Stimulated activated CD4-positive, alpha-beta T cell treated with anti-CD3 and anti-CD28 coated beads, Interleukin-4, amount 100 ng/mL, for 4 hours (primary cell): ENCODE results near the gene BRDT.

Experiments
- DNase-seq, 2 experiments: peaks; one replicate each; pipeline ENCODE4 v3.0.0-alpha.2; 2020

BRDT gene

GRCh38 chr1:91949356-91949699, at the start of gene BRDT:
Gene BRDT (plus strand): TSS chr1:91949401. CDS start chr1:91962755, 13,354 bp downstream.
- no peak for DNase-seq

- DNase-seq, result no peak
Measured at GRCh38 chr1:91900562-91900961, 48.6 kb upstream of the BRDT start.

GRCh38 chr1:91901231-91901630, 48.0 kb upstream of the BRDT start:
- DNase-seq, result no peak

- no peak for DNase-seq
Measured at GRCh38 chr1:91912266-91912665, 36.9 kb upstream of the BRDT start.

DNA sequence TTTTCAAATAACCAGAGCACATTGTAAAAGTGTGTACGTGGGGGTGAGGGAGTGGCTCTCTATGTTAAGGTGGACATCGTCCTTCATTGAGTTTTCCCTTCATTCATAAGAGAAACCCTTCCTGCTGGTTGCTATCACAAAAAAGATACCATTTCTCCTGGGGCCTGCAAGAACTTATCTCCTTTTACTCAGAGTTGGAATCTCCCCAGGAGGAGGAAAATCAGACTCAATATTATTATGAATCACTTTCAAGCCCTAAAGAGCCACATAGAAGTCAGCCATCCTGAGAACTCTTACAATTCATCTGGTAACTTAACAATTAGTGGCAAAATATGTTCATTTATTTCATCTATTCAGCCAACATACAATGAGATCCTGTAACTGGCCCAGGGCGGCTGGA, 36.2 kb upstream of the BRDT start:
- DNase-seq, result no peak

- DNase-seq, result no peak
Measured at GRCh38 chr1:91916046-91916445, 33.2 kb upstream of the BRDT start.

- DNase-seq, result no peak
Measured at GRCh38 chr1:91916811-91917460, 32.3 kb upstream of the BRDT start.

GRCh38 chr1:91919962-91920361, 29.2 kb upstream of the BRDT start:
- DNase-seq, result no peak

DNA sequence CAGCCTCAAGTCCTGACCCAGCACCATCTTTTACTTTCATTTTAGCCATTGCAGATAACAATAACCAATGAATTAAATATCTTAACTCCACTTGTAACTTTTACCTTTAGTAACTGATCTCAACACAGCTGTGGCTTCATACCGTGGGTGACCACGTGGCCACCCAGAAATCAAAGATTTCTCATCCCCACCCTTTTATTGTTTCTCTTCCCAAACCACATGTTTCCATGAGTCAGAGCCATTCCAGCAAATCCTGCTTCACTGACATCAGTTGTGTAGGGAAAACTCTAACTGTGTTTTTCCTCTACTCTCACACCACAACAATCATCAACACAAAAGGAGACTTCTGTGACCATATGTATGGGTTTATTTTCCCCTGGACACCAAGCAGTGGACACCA, 25.1 kb upstream of the BRDT start:
- DNase-seq, result no peak

- DNase-seq, result no peak
Measured at GRCh38 chr1:91925644-91926435, 23.4 kb upstream of the BRDT start.

DNA sequence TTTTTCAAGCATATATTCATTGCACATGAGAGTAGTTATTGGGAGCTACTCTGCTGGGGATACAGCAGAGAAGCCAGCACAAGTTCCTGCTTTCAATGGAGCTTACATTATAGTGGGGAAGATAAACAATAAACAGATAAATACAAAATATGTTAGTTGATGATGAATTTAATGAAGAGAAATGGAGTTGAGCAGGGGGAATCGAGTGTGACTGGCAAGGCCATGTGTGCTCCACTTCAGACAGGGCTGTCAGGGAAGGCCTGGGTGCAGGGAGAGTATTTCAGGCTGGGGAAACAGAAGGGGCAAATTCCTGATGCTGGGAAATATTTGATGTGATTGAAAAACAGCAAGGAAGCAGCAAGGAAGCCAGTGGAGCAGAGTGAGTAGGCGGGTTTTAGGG, 21.2 kb upstream of the BRDT start:
- DNase-seq, result no peak

GRCh38 chr1:91929250-91929649, 20.0 kb upstream of the BRDT start:
- no peak for DNase-seq

DNA sequence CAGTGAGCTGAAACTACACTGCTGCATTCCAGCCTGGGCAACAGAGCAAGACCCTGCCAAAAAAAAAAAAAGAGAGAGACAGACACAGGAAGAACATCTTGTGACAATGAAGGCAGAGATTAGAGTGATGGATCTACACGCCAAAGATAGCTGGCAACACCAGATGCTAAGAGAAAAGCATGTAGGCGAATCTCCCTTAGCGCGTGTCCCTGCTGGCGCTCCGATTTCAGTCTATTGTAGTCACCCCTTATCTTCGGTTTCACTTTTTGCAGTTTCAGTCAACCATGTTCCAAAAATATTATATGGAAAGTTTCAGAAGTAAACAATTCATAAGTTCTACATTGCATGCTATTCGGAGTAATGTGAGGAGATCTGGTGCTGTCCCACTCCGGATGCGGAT, 11.6 kb upstream of the BRDT start:
- DNase-seq, result no peak

- no peak for DNase-seq
Measured at GRCh38 chr1:91940496-91940895, 8.7 kb upstream of the BRDT start.

DNA sequence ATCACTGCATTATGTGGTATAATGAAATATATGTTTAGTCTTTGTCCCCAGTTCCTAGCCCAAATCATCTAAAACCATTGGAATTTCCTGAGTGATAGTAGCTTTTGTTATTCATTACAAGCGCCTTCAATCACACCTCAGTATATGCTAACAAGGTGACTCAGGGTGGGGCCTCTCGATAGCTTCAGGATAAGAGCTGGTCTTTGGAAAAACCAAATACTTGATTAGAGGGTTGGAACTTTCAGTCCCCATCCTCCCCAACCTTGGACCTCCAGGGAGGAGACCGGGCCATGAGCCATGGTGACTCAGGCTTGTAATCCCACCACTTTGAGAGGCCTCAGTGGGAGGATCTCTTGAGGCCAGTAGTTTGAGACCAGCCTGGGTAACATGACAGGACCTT, 5.1 kb upstream of the BRDT start:
- no peak for DNase-seq

- DNase-seq, result no peak
Measured at GRCh38 chr1:91948097-91948496, 1.1 kb upstream of the BRDT start.

DNA sequence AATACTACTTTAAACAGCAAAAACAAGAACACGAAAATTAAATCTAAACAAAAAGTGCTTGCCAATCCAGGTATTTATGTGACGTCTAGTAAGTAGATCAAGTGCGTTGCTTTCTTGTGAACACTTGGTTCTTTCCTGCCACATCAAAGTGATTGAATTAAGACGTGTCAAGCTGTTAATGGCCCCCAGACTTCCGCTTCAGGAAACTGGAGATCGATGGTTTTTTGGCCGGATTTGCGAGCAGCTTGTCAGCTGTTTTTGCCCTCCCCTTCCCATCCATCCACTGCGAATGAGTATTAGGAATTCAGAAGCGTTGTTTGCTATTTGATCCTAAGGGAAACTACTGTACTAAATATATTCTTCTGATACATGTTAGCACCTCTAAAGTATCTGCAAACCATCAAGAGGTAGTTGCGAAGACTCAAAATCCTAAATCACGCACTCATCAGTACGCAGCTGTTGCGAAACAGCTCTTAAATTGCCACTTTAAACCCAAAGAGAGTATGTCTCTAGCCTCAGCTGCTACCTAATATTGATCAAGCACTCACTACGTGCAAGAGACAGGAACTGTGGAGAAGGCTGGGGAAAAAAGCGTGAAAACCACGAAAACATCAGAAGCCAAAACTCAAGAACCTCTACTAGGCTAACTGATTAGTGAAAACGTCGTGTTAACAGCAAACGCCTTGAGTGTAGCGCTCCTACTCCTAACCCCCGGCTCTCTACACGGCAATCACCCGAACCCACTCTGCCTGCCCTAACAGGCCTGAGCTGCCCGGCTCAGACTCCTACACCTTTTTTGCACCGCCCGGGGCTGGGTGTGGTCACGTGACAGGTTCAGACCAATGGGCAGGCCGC, 473 bp upstream of the BRDT start:
- DNase-seq, result peak in 1 of 2 experiments; percentile 26

DNA sequence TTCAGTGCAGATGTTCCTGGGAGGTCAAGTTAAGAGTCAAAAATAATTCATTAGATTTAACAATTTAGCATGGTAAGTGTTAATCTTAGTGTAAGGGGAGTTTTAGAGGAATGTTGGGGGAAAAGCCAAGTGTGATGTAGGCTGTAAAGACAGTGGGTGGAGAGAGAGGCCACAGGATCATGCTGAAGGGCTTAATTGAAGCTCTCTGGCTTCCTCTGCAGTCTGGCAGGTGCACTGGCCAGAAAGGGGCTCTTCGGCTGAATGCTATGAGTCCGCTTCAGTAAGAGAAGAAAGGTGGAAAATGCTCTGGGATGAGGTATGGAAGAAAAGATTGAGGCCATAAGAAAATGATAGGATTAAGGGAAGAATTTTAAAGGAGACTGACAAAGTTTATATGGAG, 3.0 kb downstream of the BRDT start:
- DNase-seq, result no peak

DNA sequence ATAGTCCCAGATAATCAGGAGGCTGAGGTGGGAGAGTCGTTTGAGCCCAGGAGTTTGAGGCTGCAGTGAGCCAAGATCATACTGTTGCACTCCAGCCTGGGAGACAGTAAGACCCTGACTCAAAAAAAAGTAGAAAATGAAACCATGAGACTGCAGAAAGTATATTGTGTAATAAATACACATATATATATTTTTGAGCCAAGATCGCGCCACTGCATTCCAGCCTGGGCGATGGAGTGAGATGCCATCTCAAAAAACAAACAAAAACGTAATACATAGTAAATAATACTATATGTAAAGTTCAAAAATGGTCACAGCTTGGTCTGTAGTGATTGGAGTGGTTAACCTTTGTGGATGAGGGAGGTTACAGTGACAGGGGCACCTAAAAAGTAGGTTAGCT, 9.7 kb downstream of the BRDT start:
- DNase-seq, result no peak

DNA sequence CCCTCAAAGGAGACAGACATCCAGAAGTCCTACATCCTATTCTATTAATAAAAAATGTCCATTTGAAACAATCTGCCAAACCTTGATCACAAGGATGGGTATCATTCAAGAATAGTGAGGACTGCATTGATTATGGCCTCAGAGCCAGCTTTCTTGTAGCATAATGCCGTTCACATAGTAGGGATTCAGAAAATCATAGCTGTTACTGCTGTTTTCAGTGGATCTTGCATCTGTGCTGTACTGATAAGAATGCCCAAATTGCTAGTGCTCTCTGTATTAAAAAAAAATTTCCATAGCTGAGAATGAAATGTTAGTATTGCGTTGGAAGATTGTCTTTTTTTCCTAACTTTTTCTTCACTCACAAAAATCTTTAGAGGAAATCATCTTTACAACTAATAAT, 19.1 kb downstream of the BRDT start:
- no peak for DNase-seq

DNA sequence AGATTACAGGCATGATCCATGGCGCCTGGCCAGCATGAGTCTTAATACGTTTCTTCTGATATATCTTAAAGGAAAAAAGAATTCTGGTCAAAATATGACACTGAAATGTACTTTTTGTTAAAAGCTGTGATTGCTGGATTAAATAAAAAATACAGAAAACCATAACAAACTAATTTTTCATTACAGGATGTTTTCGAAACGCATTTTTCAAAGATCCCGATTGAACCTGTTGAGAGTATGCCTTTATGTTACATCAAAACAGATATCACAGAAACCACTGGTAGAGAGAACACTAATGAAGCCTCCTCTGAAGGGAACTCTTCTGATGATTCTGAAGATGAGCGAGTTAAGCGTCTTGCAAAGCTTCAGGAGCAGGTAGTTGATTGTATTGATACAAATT, 30.2 kb downstream of the BRDT start:
- no peak for DNase-seq

GRCh38 chr1:91980663-91981062, 31.5 kb downstream of the BRDT start:
- no peak for DNase-seq

DNA sequence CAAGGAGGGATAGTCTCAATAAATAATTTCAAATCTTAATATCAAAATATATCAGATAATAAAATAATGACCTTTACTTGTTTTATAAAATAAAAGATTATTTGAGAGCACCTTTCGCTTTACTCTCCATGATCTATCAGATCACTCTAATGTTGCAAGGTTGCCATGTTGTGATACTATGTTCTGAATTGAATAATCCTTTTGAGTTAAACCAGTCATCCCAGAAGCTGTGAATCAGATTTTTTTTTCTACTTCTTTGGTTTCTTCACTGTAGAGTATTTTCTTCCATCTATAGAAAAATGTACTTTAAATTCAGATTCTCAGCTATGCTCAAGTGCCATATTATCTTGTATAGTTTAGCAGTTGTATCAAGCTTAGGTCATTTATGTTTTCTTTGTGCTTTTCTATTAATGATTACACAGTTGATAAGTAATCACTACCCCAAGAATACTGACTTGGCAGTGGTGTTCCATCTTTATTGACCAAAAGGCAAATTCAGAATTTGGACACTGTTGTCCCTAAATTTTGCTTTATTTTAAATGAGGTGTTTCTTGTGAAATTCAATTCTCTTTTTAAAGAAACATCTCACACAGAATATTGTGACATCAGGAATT, 32.9 kb downstream of the BRDT start:
- DNase-seq, result no peak
